Islet precursor cell (in vitro differentiated cells): ENCODE measurements around the gene DNAJC21.

ENCODE experiments used
- DNase-seq: peaks from one replicate; pipeline ENCODE4 v3.0.0-alpha.2; 2018

The DNAJC21 gene

DNA sequence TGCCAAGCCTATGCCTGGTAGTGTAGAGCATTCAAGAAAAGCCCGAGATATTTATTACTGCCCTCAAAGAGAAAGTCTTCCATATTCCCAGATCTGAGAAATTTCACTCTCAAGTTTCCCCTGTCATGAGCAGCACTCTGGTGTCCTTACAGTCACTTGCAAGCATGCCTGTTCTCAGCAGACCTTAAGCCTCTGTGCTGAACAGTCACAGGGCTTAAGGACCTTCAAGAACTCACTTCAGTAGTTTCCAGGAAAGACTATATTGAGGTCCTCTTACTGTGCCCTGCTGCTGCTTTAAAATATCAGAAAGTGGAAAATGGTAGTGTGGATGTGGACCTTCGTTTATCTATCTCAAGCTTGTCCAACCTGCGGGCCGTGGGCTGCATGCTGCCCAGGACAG lies 53.5 kb downstream of the DNAJC21 start:
- no peak for DNase-seq

DNA sequence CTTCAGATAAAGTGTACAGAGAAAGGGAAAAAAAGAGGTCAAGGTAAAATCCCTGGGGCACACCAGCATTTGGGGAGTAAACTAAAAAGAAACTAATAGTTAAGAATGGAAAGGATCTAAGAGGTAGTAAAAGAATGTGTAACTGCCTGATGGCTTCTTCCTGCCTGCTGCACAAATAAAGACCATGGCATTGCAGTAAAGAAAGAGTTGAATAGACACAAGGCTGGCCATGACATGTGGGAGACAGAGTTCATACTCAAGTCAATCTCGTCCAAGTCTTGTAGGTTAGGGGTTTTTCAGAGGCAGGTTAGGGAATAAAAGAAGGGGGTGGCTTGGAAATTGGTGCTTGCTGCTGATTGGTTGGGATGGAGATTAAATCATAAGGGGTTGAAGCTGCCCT lies 57.6 kb downstream of the DNAJC21 start:
- no peak for DNase-seq

GRCh38 chr5:34991486-34992238 lies 62.3 kb downstream of the DNAJC21 start:
- DNase-seq, result peak; percentile 86

GRCh38 chr5:34993951-34994350 lies 64.6 kb downstream of the DNAJC21 start:
- no peak for DNase-seq

- DNase-seq, result no peak
These were observed 66.9 kb downstream of the DNAJC21 start for GRCh38 chr5:34996261-34996660.

GRCh38 chr5:34998058-34998789 lies 68.9 kb downstream of the DNAJC21 start:
- DNase-seq, result no peak

- DNase-seq, result no peak
These were observed 72.5 kb downstream of the DNAJC21 start for GRCh38 chr5:35001842-35002241.

DNA sequence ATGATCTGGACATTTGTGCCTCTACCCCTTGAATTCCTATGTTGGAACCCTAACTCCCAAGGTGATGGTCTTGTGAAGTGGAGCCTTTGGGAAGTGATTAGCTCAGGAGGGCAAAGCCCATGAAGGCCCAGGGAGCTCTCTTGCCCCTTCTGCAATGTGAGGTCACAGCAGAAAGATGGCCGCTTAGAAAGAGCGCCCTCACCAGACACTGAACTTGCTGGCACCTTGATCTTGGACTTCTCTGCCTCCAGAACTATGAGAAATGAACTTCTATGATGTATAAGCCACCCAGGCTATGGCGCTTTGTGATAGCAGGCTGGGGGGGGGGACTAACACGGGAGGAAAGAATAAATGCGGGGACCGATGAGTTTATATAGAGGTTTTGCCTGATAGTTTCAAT lies 73.1 kb downstream of the DNAJC21 start:
- DNase-seq, result no peak

DNA sequence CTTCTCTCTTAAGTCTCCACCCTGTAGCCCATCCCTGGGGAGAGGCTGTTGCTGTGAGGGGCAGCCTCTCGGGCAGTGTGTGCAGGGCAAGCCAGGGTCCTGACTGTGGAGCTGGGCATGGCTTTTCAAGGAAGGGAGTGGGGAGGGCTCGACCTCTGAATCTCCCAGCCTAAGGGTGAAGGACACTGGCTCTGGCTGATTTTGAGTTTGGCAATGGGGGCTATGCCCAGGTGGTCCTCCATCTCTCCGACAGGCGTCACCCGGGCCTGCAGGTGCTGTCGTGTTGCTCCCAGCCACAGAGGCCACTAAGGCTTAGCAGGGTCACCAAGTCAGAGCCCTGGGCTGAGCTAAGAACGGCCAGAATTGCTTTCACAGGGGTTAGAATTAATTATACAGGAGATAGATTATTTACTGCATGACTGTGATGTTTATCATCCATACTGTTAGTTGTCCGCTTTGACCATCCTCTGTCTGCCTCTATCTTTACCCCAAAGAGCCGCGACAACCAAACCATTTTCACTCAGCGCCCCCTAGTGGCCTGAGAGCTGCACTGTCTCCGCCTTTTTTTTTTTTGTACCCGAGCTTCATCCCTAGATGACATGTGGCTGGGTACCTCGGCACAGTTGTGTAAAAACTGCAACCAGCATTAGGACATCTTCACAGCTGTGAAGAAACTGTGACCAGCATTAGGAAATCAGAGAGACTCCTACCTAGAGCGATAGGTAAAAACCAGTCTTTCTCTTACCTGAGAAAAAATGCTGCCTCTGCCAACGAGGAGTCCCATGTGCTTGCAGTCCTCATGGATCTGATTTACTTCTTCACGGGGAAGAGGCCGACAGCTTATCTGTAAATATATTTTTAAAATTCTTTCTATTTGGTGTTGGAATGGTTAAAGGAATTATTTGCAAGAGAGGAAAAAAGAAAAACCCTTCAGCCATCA lies 73.9 kb downstream of the DNAJC21 start:
- peak; percentile 75 for DNase-seq

GRCh38 chr5:35004200-35004599 lies 74.8 kb downstream of the DNAJC21 start:
- no peak for DNase-seq

- no peak for DNase-seq
These were observed 75.4 kb downstream of the DNAJC21 start for GRCh38 chr5:35004771-35005170.
